ENCODE data around the gene ZNF763.
"Not testable (repeated sequence)": the region's sequence is repeated elsewhere in the genome, so short reads cannot be mapped to it uniquely, and the experiment has no call there.

Gene ZNF763

DNA sequence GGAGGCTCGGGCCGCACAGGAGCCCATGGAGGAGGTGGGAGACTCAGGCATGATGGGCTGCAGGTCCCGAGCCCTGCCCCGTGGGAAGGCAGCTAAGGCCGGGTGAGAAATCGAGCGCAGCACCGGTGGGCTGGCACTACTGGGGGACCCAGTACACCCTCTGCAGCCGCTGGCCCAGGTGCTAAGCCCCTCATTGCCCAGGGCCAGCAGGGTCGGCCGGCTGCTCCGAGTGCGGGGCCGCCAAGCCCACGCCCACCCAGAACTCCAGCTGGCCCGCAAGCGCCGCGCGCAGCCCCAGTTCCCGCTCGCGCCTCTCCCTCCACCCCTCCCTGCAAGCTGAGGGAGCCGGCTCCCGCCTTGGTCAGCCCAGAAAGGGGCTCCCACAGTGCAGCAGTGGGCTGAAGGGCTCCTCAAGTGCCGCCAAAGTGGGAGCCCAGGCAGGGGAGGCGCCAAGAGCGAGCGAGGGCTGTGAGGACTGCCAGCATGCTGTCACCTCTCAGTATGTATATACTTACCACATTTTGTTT is 23.4 kb upstream of the ZNF763 start:
- Histone ChIP-seq H3K4me3 (ENCODE audit: low read length in 2 of 2) (peak overlapping the region in 1 of 2 donors; percentile 35), H3K9me3 (ENCODE audit: control insufficient read depth in 2 of 2, low read length in 2 of 2) (peaks cover 49 to 55% of the 10 kb centered on the region in 2 donors), H3K36me3 (ENCODE audit: control insufficient read depth in 2 of 2, insufficient read depth in 2 of 2, low read length in 2 of 2) (peaks cover 38 to 48% of the 10 kb centered on the region in 2 donors)
- not testable (repeated sequence) for H3K9ac ChIP-seq (ENCODE audit: low read depth in 1 of 2, low read length in 2 of 2); H3K27ac ChIP-seq (ENCODE audit: low read depth in 2 of 2, low read length in 2 of 2); H3K4me1 ChIP-seq (ENCODE audit: control insufficient read depth in 2 of 2, insufficient read depth in 2 of 2, low read length in 2 of 2); H3K27me3 ChIP-seq (ENCODE audit: control insufficient read depth in 2 of 2, insufficient read depth in 2 of 2, low read length in 2 of 2)

DNA sequence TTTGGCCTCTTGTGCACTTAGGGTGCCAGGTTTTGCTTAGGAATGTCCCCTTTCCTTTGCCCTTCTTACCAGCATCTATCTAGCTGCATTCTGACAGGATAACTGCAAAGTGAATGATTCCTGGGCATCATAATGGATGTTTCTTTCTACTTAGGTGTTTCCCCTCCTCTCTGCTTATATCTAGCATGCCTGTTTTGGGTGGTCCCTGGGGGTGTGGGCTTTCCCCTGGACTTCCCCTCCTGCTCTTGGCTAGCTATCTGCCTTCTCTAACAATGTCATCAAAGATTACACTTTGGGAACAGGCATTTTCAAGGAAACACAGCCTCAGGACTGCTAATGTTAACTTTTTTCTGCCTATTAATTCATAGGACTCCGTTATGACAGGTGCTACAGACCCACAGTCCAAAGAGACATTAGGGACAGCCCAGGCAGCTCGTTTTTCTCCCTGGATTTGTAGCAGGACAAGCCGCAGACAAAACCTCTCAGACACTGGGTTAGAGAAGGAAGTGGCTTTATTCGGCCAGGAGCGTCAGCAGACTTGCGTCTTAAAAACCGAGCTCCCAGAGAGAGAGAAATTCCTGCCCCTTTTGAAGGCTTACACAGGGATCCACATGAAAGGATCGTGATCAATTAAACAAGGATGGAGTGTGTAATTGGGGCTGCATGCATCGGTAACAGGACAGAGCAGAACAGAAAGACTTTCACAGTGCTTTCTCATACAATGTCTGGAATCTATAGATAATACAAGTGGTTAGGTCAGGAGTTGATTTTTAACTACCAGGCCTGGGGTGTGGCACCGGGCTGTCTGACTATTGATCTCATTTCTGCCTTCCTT is 22.6 kb upstream of the ZNF763 start:
- H3K27me3 ChIP-seq (ENCODE audit: control insufficient read depth in 2 of 2, insufficient read depth in 2 of 2, low read length in 2 of 2), result no peaks in the 10 kb centered on the region
- no peak overlapping the region for H3K9ac ChIP-seq (ENCODE audit: low read depth in 1 of 2, low read length in 2 of 2)
- peak overlapping the region; percentile 22 to 35 for H3K4me3 ChIP-seq (ENCODE audit: low read length in 2 of 2)
- H3K4me1 ChIP-seq (ENCODE audit: control insufficient read depth in 2 of 2, insufficient read depth in 2 of 2, low read length in 2 of 2), result no peaks in the 10 kb centered on the region
- H3K36me3 ChIP-seq (ENCODE audit: control insufficient read depth in 2 of 2, insufficient read depth in 2 of 2, low read length in 2 of 2), result peaks cover 46 to 52% of the 10 kb centered on the region in 2 donors
- peaks cover 56 to 61% of the 10 kb centered on the region in 2 donors for H3K9me3 ChIP-seq (ENCODE audit: control insufficient read depth in 2 of 2, low read length in 2 of 2)
- H3K27ac ChIP-seq (ENCODE audit: low read depth in 2 of 2, low read length in 2 of 2), result no peak overlapping the region

DNA sequence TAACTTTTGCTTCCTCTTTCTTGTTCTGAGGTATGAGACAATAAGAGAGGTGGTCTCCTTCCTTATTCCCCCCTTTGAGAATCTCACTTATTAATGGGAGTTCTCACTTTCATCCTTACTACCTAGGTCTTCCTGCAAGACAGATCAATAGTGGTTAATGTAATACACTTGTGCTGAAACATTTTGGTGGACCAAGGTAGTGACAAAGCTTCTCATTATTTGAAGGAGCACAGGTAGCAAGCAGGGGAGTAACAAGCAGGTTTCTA is 22.1 kb upstream of the ZNF763 start:
- H3K4me1 ChIP-seq (ENCODE audit: control insufficient read depth in 2 of 2, insufficient read depth in 2 of 2, low read length in 2 of 2), result no peaks in the 10 kb centered on the region
- peak overlapping the region in 1 of 2 donors; percentile 22 for H3K4me3 ChIP-seq (ENCODE audit: low read length in 2 of 2)
- no peak overlapping the region for H3K27ac ChIP-seq (ENCODE audit: low read depth in 2 of 2, low read length in 2 of 2)
- H3K9me3 ChIP-seq (ENCODE audit: control insufficient read depth in 2 of 2, low read length in 2 of 2), result peaks cover 59 to 65% of the 10 kb centered on the region in 2 donors
- H3K27me3 ChIP-seq (ENCODE audit: control insufficient read depth in 2 of 2, insufficient read depth in 2 of 2, low read length in 2 of 2), result no peaks in the 10 kb centered on the region
- no peak overlapping the region for H3K9ac ChIP-seq (ENCODE audit: low read depth in 1 of 2, low read length in 2 of 2)
- H3K36me3 ChIP-seq (ENCODE audit: control insufficient read depth in 2 of 2, insufficient read depth in 2 of 2, low read length in 2 of 2), result peaks cover 49 to 55% of the 10 kb centered on the region in 2 donors

DNA sequence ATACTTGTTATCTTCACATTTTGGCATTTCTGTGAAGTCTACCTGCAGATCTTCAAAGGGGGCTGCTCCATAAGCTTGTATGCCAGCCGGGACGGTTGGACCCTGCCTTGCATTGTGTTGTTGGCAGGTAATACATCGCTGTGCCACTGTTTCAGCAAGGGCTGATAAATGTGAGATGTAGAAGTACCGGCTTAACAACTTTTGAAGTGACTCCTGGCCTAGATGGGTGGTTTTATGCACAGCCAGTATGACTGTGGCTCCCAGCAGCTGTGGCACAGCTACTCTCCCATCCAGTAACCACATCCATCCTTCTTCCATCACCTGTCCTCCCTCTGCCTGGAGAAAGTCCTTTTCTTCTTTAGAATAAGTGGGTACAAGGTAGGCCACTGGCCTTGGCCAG is 20.2 kb upstream of the ZNF763 start:
- H3K27ac ChIP-seq (ENCODE audit: low read depth in 2 of 2, low read length in 2 of 2), result no peak overlapping the region
- no peaks in the 10 kb centered on the region for H3K4me1 ChIP-seq (ENCODE audit: control insufficient read depth in 2 of 2, insufficient read depth in 2 of 2, low read length in 2 of 2)
- no peak overlapping the region for H3K4me3 ChIP-seq (ENCODE audit: low read length in 2 of 2)
- no peak overlapping the region for H3K9ac ChIP-seq (ENCODE audit: low read depth in 1 of 2, low read length in 2 of 2)
- peaks cover 76 to 81% of the 10 kb centered on the region in 2 donors for H3K9me3 ChIP-seq (ENCODE audit: control insufficient read depth in 2 of 2, low read length in 2 of 2)
- H3K27me3 ChIP-seq (ENCODE audit: control insufficient read depth in 2 of 2, insufficient read depth in 2 of 2, low read length in 2 of 2), result no peaks in the 10 kb centered on the region
- peaks cover 66 to 69% of the 10 kb centered on the region in 2 donors for H3K36me3 ChIP-seq (ENCODE audit: control insufficient read depth in 2 of 2, insufficient read depth in 2 of 2, low read length in 2 of 2)

DNA sequence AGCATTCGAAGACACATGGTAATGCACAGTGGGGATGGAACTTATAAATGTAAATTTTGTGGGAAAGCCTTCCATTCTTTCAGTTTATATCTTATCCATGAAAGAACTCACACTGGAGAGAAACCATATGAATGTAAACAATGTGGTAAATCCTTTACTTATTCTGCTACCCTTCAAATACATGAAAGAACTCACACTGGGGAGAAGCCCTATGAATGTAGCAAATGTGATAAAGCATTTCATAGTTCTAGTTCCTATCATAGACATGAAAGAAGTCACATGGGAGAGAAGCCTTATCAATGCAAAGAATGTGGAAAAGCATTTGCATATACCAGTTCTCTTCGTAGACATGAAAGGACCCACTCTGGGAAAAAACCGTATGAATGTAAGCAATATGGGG is 16.2 kb upstream of the ZNF763 start:
- peaks cover 56 to 73% of the 10 kb centered on the region in 2 donors for H3K36me3 ChIP-seq (ENCODE audit: control insufficient read depth in 2 of 2, insufficient read depth in 2 of 2, low read length in 2 of 2)
- H3K4me1 ChIP-seq (ENCODE audit: control insufficient read depth in 2 of 2, insufficient read depth in 2 of 2, low read length in 2 of 2), result no peaks in the 10 kb centered on the region

DNA sequence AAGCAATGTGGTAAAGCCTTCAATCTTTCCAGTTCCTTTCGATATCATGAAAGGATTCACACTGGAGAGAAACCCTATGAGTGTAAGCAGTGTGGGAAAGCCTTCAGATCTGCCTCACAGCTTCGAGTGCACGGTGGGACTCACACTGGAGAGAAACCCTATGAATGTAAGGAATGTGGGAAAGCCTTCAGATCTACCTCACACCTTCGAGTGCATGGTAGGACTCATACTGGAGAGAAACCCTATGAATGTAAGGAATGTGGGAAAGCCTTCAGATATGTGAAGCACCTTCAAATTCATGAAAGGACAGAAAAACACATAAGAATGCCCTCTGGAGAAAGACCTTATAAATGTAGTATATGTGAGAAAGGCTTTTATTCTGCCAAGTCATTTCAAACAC is 15.6 kb upstream of the ZNF763 start:
- peaks cover 51 to 67% of the 10 kb centered on the region in 2 donors for H3K36me3 ChIP-seq (ENCODE audit: control insufficient read depth in 2 of 2, insufficient read depth in 2 of 2, low read length in 2 of 2)

More for the DNA sequence above, 16.2 kb upstream of the ZNF763 start:
- peaks cover 84 to 90% of the 10 kb centered on the region in 2 donors for H3K9me3 ChIP-seq (ENCODE audit: control insufficient read depth in 2 of 2, low read length in 2 of 2)
- H3K27ac ChIP-seq (ENCODE audit: low read depth in 2 of 2, low read length in 2 of 2), result no peak overlapping the region
- no peak overlapping the region for H3K4me3 ChIP-seq (ENCODE audit: low read length in 2 of 2)
- no peak overlapping the region for H3K9ac ChIP-seq (ENCODE audit: low read depth in 1 of 2, low read length in 2 of 2)
- H3K27me3 ChIP-seq (ENCODE audit: control insufficient read depth in 2 of 2, insufficient read depth in 2 of 2, low read length in 2 of 2), result no peaks in the 10 kb centered on the region

DNA sequence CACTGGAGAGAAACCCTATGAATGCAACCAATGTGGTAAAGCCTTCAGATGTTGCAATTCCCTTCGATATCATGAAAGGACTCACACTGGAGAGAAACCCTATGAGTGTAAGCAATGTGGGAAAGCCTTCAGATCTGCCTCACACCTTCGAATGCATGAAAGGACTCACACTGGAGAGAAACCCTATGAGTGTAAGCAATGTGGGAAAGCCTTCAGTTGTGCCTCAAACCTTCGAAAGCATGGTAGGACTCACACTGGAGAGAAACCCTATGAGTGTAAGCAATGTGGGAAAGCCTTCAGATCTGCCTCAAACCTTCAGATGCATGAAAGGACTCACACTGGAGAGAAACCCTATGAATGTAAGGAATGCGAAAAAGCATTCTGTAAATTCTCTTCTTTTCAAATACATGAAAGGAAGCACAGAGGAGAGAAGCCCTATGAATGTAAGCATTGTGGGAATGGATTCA is 15.2 kb upstream of the ZNF763 start:
- not testable (repeated sequence) for H3K27ac ChIP-seq (ENCODE audit: low read depth in 2 of 2, low read length in 2 of 2); H3K27me3 ChIP-seq (ENCODE audit: control insufficient read depth in 2 of 2, insufficient read depth in 2 of 2, low read length in 2 of 2); H3K4me1 ChIP-seq (ENCODE audit: control insufficient read depth in 2 of 2, insufficient read depth in 2 of 2, low read length in 2 of 2); H3K9ac ChIP-seq (ENCODE audit: low read depth in 1 of 2, low read length in 2 of 2)
- H3K9me3 ChIP-seq (ENCODE audit: control insufficient read depth in 2 of 2, low read length in 2 of 2), result peaks cover 75 to 80% of the 10 kb centered on the region in 2 donors
- H3K4me3 ChIP-seq (ENCODE audit: low read length in 2 of 2), result peak overlapping the region in 1 of 2 donors; percentile 11
- H3K36me3 ChIP-seq (ENCODE audit: control insufficient read depth in 2 of 2, insufficient read depth in 2 of 2, low read length in 2 of 2), result peaks cover 46 to 63% of the 10 kb centered on the region in 2 donors

More for the DNA sequence above, 15.6 kb upstream of the ZNF763 start:
- Histone ChIP-seq H3K27ac (ENCODE audit: low read depth in 2 of 2, low read length in 2 of 2) (no peak overlapping the region), H3K9ac (ENCODE audit: low read depth in 1 of 2, low read length in 2 of 2) (no peak overlapping the region), H3K4me1 (ENCODE audit: control insufficient read depth in 2 of 2, insufficient read depth in 2 of 2, low read length in 2 of 2) (no peaks in the 10 kb centered on the region), H3K27me3 (ENCODE audit: control insufficient read depth in 2 of 2, insufficient read depth in 2 of 2, low read length in 2 of 2) (no peaks in the 10 kb centered on the region), H3K4me3 (ENCODE audit: low read length in 2 of 2) (peak overlapping the region in 1 of 2 donors; percentile 11), H3K9me3 (ENCODE audit: control insufficient read depth in 2 of 2, low read length in 2 of 2) (peaks cover 79 to 84% of the 10 kb centered on the region in 2 donors)

DNA sequence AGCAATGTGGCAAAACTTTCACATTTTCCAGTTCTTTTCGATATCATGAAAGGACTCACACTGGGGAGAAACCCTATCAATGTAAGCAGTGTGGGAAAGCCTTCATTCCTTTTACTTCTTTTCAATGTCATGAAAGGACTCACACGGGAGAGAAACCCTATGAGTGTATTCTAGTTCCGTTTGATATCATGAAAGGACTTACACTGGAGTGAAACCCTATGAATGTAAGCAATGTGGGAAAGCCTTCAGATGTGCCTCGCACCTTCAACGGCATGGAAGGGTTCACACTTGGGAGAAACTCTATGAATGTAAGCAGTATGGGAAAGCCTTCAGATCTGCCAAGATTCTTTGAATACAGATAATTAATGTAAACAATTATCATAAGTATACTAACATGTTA is 14.5 kb upstream of the ZNF763 start:
- Histone ChIP-seq H3K9ac (ENCODE audit: low read depth in 1 of 2, low read length in 2 of 2) (no peak overlapping the region), H3K4me1 (ENCODE audit: control insufficient read depth in 2 of 2, insufficient read depth in 2 of 2, low read length in 2 of 2) (no peaks in the 10 kb centered on the region), H3K4me3 (ENCODE audit: low read length in 2 of 2) (peak overlapping the region in 1 of 2 donors; percentile 11), H3K9me3 (ENCODE audit: control insufficient read depth in 2 of 2, low read length in 2 of 2) (peaks cover 68 to 73% of the 10 kb centered on the region in 2 donors), H3K27ac (ENCODE audit: low read depth in 2 of 2, low read length in 2 of 2) (no peak overlapping the region), H3K36me3 (ENCODE audit: control insufficient read depth in 2 of 2, insufficient read depth in 2 of 2, low read length in 2 of 2) (peaks cover 40 to 57% of the 10 kb centered on the region in 2 donors), H3K27me3 (ENCODE audit: control insufficient read depth in 2 of 2, insufficient read depth in 2 of 2, low read length in 2 of 2) (no peaks in the 10 kb centered on the region)

DNA sequence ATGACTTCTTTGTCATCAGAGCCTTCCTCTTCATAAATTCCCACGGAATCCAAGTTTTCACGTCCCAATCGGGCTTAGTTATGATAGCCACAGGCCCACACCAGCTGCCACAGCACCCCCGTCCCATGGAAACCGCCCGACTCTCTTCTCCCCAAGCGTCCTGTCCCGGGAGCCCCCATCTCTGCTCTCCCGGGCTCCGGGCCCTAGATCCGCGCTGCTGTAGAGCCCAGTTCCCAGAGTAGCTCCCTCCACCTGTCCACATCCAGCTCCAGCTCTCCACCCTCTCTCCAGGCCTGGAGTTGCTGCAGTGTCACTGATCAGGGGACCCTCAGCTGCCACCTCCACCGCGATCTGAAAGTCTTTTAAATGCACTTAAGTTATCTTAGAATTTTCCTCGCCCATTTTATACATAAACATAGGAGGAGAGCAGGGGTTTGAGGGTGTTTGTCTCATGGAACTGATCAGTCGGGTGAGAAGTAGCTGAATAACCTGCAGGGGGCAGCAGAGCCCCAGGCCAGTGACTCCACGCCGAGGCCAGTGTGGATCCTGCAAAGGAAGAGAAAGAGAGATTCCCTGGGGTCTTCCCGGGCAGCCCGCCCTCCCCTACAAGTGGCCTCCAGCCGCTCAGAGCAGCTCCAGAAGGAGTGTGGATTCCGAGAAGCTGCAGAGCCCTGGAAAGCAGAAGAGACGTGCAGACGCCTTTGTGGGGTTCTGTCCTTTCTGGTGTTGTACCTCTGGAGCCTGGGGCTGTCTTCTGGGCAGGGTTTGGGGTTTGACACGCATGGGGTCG is 1.1 kb upstream of the ZNF763 start:
- Histone ChIP-seq H3K27me3 (ENCODE audit: control insufficient read depth in 2 of 2, insufficient read depth in 2 of 2, low read length in 2 of 2) (no peaks in the 10 kb centered on the region), H3K36me3 (ENCODE audit: control insufficient read depth in 2 of 2, insufficient read depth in 2 of 2, low read length in 2 of 2) (peaks cover 0 to 3% of the 10 kb centered on the region in 2 donors), H3K27ac (ENCODE audit: low read depth in 2 of 2, low read length in 2 of 2) (peak overlapping the region in 1 of 2 donors; percentile 94), H3K4me3 (ENCODE audit: low read length in 2 of 2) (peak overlapping the region in 1 of 2 donors; percentile 99), H3K9ac (ENCODE audit: low read depth in 1 of 2, low read length in 2 of 2) (no peak overlapping the region), H3K4me1 (ENCODE audit: control insufficient read depth in 2 of 2, insufficient read depth in 2 of 2, low read length in 2 of 2) (peaks cover 8 to 15% of the 10 kb centered on the region in 2 donors), H3K9me3 (ENCODE audit: control insufficient read depth in 2 of 2, low read length in 2 of 2) (no peaks in the 10 kb centered on the region)

DNA sequence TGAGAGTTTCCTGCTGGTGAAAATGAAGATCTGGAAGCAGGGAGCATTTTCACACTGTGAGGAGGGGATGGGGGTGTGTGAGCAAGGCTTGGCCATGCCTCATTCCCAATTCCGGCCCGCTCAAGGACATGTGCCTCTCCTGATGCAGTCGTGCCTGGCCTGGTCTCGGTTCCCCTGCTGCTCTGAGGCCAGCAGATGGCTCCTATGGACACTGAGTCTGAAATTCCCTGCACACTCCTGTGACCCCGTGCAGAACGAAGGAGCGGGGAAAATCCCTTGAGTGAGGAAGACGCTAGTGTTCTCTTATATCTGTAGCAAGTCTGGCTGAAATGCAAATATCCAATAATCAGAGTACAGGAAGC is 363 bp upstream of the ZNF763 start:
- Histone ChIP-seq H3K4me1 (ENCODE audit: control insufficient read depth in 2 of 2, insufficient read depth in 2 of 2, low read length in 2 of 2) (peaks cover 8 to 15% of the 10 kb centered on the region in 2 donors), H3K36me3 (ENCODE audit: control insufficient read depth in 2 of 2, insufficient read depth in 2 of 2, low read length in 2 of 2) (peaks cover 0 to 3% of the 10 kb centered on the region in 2 donors), H3K27me3 (ENCODE audit: control insufficient read depth in 2 of 2, insufficient read depth in 2 of 2, low read length in 2 of 2) (no peaks in the 10 kb centered on the region), H3K4me3 (ENCODE audit: low read length in 2 of 2) (peak overlapping the region; percentile 98 to 99), H3K9ac (ENCODE audit: low read depth in 1 of 2, low read length in 2 of 2) (peak overlapping the region in 1 of 2 donors; percentile 92), H3K9me3 (ENCODE audit: control insufficient read depth in 2 of 2, low read length in 2 of 2) (no peaks in the 10 kb centered on the region), H3K27ac (ENCODE audit: low read depth in 2 of 2, low read length in 2 of 2) (peak overlapping the region; percentile 91 to 94)
